Adrenal gland (tissue), 12 donors: ENCODE results near the gene PSMD8. TPM values are rescaled to one million over a fixed set of nuclear protein-coding genes. Genes with fewer than 3 reads are reported as not detected.
"Not testable (repeated sequence)": the region's sequence is repeated elsewhere in the genome, so short reads cannot be mapped to it uniquely, and the experiment has no call there.

ENCODE experiments used
- DNase-seq, 7 donors: peaks; one replicate each; pipeline ENCODE4 v3.0.0-alpha.2; 2019 to 2020
- H3K27ac ChIP-seq, 5 donors: fragments of 200-600 bp; sonication (generic) in 4 of 5; 1 replicate in 3 of 5; 2 replicates in 2 of 5; pipeline versions ENCODE4 v1.5.1 to v1.8.0; 2016 to 2020; ENCODE audit warnings: mild to moderate bottlenecking in 1 of 5
- H3K27me3 ChIP-seq: fragments of 200-600 bp; 2 replicates; pipeline ENCODE4 v1.8.0; 2021
- H3K36me3 ChIP-seq, 2 donors: fragments of 200-600 bp; replicated peaks in 1 of 2; 1 replicate in 1 of 2; 2 replicates in 1 of 2; pipeline versions ENCODE4 v1.5.1 to v1.8.0; 2018 to 2022
- H3K4me1 ChIP-seq, 2 donors: fragments of 200-600 bp; replicated peaks in 1 of 2; 1 replicate in 1 of 2; 2 replicates in 1 of 2; pipeline versions ENCODE4 v1.5.1 to v1.8.0; 2018 to 2021
- H3K4me3 ChIP-seq, 4 donors: fragments of 200-600 bp; sonication (generic) in 3 of 4; one replicate each; pipeline ENCODE4 v1.5.1; 2016 to 2018
- H3K9me3 ChIP-seq, 3 donors: fragments of 200-600 bp; sonication (generic) in 1 of 3; replicated peaks in 1 of 3; 1 replicate in 2 of 3; 2 replicates in 1 of 3; pipeline versions ENCODE4 v1.5.1 to v1.8.0; 2016 to 2021
- CTCF ChIP-seq, 6 experiments: fragments of 450-650 bp in 4 of 6; fragments of 200-600 bp in 2 of 6; sonication (generic) in 1 of 6; IDR thresholded peaks; 1 replicate in 5 of 6; 2 replicates in 1 of 6; pipeline versions ENCODE4 v1.5.1 to v1.8.0; 2016 to 2021; ENCODE audit warnings: antibody characterized with exemption in 6 of 6, mild to moderate bottlenecking in 2 of 6, moderate library complexity in 1 of 6
- POLR2A ChIP-seq, 2 donors: fragments of 450-650 bp; IDR thresholded peaks; one replicate each; pipeline ENCODE4 v1.6.1; 2017; ENCODE audit warnings: antibody characterized with exemption in 2 of 2, mild to moderate bottlenecking in 2 of 2, moderate library complexity in 1 of 2
- WGBS, 4 donors: extraction: QIAGEN DNeasy Blood & Tissue Kit in 2 of 4; methylation state at CpG; one replicate each; pipeline versions ENCODE4 v1.1.5 to v1.1.7; 2013 to 2017; 5-methylcytosine and 5-hydroxymethylcytosine counted together
- intact Hi-C, 2 donors: fragments of 100-400 bp; cut with DNase I; formaldehyde crosslinking; loops; one replicate each; pipeline versions ENCODE4 v1.14.1 to v1.15.0; 2022 to 2023
- polyA plus RNA-seq, 3 donors: library from polyadenylated mRNA; stranded (reverse); fragments of 200-250 nt in 2 of 3; fragments of 350-450 nt in 1 of 3; fragmentation: Illumina TruSeq in 1 of 3; extraction: RNeasy Lipid Tissue Mini Kit (QIAGEN cat#74804) in 1 of 3; gene quantifications; one replicate each; pipeline ENCODE4 v1.2.3, GENCODE V29; 2013 to 2014
- total RNA-seq, 9 donors: library from RNA; depleted of rRNA in 4 of 9; stranded (reverse); fragments of >200 nt in 4 of 9; fragments of 120-200 nt in 1 of 9; fragmentation: NEBNext Ultra II Directional in 1 of 9; extraction: Animal tissue kit (Norgen Biotek cat#: 25700) in 1 of 9; gene quantifications; one replicate each; pipeline versions ENCODE4 v1.1.0 to v1.2.4, GENCODE V29; 2013 to 2023
- donor health status: healthy with polysubstance abuse.
- donor health status: Bipolar disorder and iron deficiency.
- donor health status: DM: yes; HTN: yes; CAD: no.
- donor health status: DM: no; HTN: no; CAD: no.
- donor health status: DM: no; HTN: no; CAD: no.
- donor health status: DM: yes; HTN: yes; CAD: no.

Gene PSMD8
- total and polyA plus RNA-seq, 12 donors, result 53.1 to 330 (median 205) TPM

GRCh38 chr19:38402967-38403674 lies 28.8 kb downstream of the PSMD8 start, which contains the start of gene FAM98C:
Gene FAM98C, plus strand, starts transcription at chr19:38403093. Its CDS starts 61 bp downstream, at chr19:38403154.
- TF ChIP-seq CTCF (IDR thresholded peaks at IDR 0.05), result peak; percentile 88 to 99 (median 96)
- TF ChIP-seq POLR2A (IDR thresholded peaks at IDR 0.05), result peak in 1 of 2 donors; percentile 28
- Histone ChIP-seq H3K9me3 (no peaks in the 10 kb centered on the region), H3K4me1 (peaks cover 0 to 7% of the 10 kb centered on the region in 2 donors), H3K4me3 (peak within 1 kb of the TSS; percentile 41 to 84 (median 60)), H3K27me3 (peaks cover 11% of the 10 kb centered on the region), H3K36me3 (peaks cover 0 to 17% of the 10 kb centered on the region in 2 donors), H3K27ac (peak within 1 kb of the TSS in 3 of 5 donors; percentile 37 to 75 (median 72))
- DNase-seq, result peak; percentile 95 to 98 (median 97)
- intact Hi-C loops, result loop anchor here (5.0 to 10.0 kb wide), 2 partner anchors 232 to 234 kb away; no protein-coding TSS in a partner anchor
- WGBS, 4 donors, result 0% methylated on average over 14 to 82 of the region's 82 CpGs; no CpG with 5 or more reads in 1 of the 4 donors

- no peaks in the 10 kb centered on the region for H3K9me3 ChIP-seq
- H3K4me1 ChIP-seq, result peaks cover 0 to 7% of the 10 kb centered on the region in 2 donors
- DNase-seq, result no peak
- no peak overlapping the region for H3K4me3 ChIP-seq
- peaks cover 0 to 17% of the 10 kb centered on the region in 2 donors for H3K36me3 ChIP-seq
- TF ChIP-seq CTCF (IDR thresholded peaks at IDR 0.05) (no peak), POLR2A (IDR thresholded peaks at IDR 0.05) (no peak)
- no peak overlapping the region for H3K27ac ChIP-seq
- intact Hi-C loops, result loop anchor here (5.0 to 10.0 kb wide), 2 partner anchors 230 to 232 kb away; no protein-coding TSS in a partner anchor
- 92 to 97% (median 93%) methylated on average over 6 of the region's 6 CpGs for whole genome bisulfite sequencing, 4 donors
- H3K27me3 ChIP-seq, result no peaks in the 10 kb centered on the region
Observed at GRCh38 chr19:38404858-38405257, 30.5 kb downstream of the PSMD8 start.

GRCh38 chr19:38405276-38405675 lies 30.9 kb downstream of the PSMD8 start:
- Histone ChIP-seq H3K27ac (no peak overlapping the region), H3K36me3 (peaks cover 0 to 17% of the 10 kb centered on the region in 2 donors), H3K4me1 (peaks cover 0 to 7% of the 10 kb centered on the region in 2 donors), H3K9me3 (no peaks in the 10 kb centered on the region), H3K27me3 (no peaks in the 10 kb centered on the region), H3K4me3 (no peak overlapping the region)
- intact Hi-C loops, result loop anchor here in 1 of 2 donors (10.0 kb wide), 1 partner anchor 230 kb away; no protein-coding TSS in a partner anchor
- 91 to 95% (median 94%) methylated on average over 8 of the region's 8 CpGs; no CpG with 5 or more reads in 1 of the 4 donors for WGBS, 4 donors
- no peak for TF ChIP-seq CTCF (IDR thresholded peaks at IDR 0.05)
- TF ChIP-seq POLR2A (IDR thresholded peaks at IDR 0.05), result no peak
- no peak for DNase-seq

GRCh38 chr19:38409631-38410133 lies 35.3 kb downstream of the PSMD8 start:
- WGBS, 4 donors, result 46 to 57% (median 55%) methylated on average over 7 of the region's 7 CpGs
- H3K36me3 ChIP-seq, result peaks cover 0 to 17% of the 10 kb centered on the region in 2 donors
- TF ChIP-seq CTCF (IDR thresholded peaks at IDR 0.05) (no peak), POLR2A (IDR thresholded peaks at IDR 0.05) (no peak)
- no peak overlapping the region for H3K27ac ChIP-seq
- H3K4me1 ChIP-seq, result no peaks in the 10 kb centered on the region
- no peak overlapping the region for H3K4me3 ChIP-seq
- H3K9me3 ChIP-seq, result no peaks in the 10 kb centered on the region
- intact Hi-C loops, result loop anchor here in 1 of 2 donors (10.0 kb wide), 1 partner anchor 225 kb away; no protein-coding TSS in a partner anchor
- DNase-seq, result peak in 2 of 7 donors; percentile 36 to 48
- no peaks in the 10 kb centered on the region for H3K27me3 ChIP-seq

GRCh38 chr19:38410407-38410806 lies 36.0 kb downstream of the PSMD8 start:
- intact Hi-C loops, DNase-seq: not testable (repeated sequence)
- WGBS, 4 donors, result 74 to 81% (median 78%) methylated on average over 6 of the region's 6 CpGs

More at GRCh38 chr19:38410407-38410806, 36.0 kb downstream of the PSMD8 start:
- not testable (repeated sequence) for H3K9me3 ChIP-seq, H3K27me3 ChIP-seq, H3K4me3 ChIP-seq, H3K36me3 ChIP-seq, H3K4me1 ChIP-seq, H3K27ac ChIP-seq
